HG02973 (cell line): Measurements from ENCODE around the gene HMMR.

Experiments
- ATAC-seq: cut with Tn5 transposase; IDR thresholded peaks from one replicate; pipeline ENCODE4 v1.9.1; 2021; ENCODE audit warnings: moderate library complexity; ENCODE audit not compliant: unreplicated experiment

Gene HMMR

GRCh38 chr5:163458778-163459385, 1.6 kb upstream of the HMMR start:
- no peak for ATAC-seq

DNA sequence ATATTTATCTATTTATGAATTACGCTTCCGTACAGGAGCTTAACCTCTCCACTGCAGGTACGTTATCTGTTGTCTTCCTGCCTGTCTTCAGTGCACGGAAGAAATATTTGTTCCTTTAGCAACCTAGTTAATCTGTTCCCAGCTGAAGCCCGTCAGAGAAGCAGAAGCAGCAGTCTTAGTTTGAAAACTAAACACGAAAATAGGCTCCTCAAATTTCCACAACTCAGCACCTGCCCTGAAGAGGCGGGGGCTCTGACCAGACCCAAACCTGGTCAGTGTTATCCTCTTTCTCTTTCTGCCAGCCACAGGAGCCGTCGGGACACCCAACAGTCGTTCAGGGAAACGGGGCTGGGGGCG, 992 bp upstream of the HMMR start:
- peak; percentile 27 for ATAC-seq

DNA sequence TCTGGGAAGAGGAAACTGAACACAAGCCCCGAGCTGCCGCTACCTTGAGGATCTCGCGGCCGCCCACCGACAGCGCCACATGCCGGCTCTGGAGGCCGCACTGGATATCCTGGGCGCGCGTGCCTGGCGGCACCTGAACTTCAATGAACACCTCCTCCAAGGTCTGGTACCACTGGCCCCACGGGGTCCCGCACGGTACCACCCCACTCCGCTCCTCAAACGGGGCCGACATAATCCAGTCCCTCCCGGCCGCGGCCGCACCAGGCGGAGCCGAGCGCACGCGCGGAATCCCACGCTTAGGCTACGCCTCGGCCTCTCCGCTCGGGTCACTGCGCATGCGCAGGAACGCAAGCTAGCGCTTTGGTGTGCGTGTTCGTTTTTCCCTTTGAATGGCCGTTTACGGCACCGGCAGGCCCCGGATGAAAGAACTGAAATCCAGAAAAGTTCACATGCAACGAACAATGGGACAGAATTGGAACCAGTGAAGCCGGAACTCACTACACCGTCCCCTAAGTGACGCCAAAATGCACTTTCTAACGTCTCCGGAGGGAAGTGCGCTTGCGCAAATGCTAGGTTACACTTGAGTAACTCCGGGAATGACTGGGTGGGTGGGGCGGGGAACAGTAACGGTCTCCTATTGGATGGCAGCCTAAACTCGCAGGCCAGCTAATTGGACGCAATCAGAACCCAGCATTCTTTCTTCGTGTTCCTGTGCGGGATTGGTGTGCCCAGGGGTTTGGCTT, 442 bp upstream of the HMMR start, which contains the start of gene NUDCD2:
Gene NUDCD2, minus strand, starts transcription at position 284 of the 743 bp plus-strand sequence. Its CDS starts 52 bp downstream, at position 232.
- ATAC-seq = peak; percentile 73

- ATAC-seq = no peak
Observed at GRCh38 chr5:163463063-163463435, 2.6 kb downstream of the HMMR start.

GRCh38 chr5:163467682-163468081, 7.2 kb downstream of the HMMR start:
- ATAC-seq = no peak

DNA sequence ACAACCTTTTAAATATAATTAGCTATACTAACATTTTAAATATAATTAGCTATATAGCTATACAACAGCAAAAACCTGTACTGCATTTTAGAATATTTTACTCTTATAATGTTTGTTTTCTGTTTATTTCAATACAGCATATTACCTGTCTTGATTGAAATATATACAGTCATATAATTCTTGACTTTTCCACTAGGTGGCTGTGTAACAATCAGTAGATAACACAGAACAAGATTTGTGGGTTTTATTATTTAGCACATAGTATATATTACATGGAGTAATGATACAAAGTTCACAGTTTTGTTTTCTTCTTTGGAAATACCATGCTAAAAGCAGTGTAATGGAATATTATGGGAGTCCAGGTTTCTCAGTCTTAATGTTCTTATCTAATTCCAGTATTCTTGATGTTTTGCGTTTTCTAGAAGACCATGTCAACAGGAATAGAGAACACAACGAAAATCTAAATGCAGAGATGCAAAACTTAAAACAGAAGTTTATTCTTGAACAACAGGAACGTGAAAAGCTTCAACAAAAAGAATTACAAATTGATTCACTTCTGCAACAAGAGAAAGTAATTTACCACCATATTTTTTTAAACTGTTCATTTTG, 13.3 kb downstream of the HMMR start:
- ATAC-seq = no peak

GRCh38 chr5:163475411-163475810, 15.0 kb downstream of the HMMR start:
- ATAC-seq = no peak

GRCh38 chr5:163478126-163478981, 17.9 kb downstream of the HMMR start:
- no peak for ATAC-seq

DNA sequence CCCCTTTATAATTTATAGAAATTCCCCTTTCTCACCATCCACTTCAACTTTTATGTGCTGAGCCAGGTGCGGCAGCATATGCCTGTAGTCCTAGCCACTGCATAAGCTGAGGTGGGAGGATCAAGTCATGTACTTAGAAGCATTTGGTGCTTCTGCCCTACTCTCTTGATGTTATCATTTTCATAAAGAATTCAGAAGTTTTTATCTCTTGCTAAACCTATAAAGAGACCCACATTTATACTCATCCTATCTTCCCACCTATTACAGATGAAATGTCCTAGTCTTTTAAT, 18.5 kb downstream of the HMMR start:
- no peak for ATAC-seq

DNA sequence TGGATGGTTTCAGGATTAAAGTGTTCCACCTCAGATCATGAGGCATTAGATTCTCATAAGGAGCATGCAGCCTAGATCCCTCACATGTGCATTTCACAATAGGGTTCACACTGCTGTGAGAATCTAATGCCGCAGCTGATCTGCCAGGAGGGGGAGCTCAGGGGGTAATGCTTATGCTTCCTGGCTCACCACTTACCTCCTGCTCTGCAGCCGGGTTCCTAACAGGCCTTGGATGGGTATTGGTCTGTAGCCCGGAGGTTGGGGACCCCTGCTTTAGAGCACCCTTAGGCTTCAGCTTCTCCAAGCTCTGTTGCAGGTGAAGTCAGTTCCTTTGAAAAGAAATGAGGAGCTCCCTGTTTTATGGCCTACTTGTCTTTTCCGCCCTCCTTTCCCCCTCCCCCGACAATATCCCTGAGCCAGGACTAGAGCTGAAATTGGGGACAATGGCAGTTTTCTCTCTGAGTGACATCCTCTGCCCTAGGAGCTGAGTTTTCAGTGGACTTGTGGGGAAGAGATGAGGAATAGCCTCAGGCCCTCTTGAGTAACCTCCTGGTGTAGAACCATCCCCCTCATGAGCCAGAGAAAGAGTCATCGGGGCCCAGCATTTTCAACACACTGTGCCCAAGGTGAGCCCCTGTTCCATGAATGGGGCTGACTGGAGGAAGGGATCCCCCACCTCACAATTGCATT, 28.8 kb downstream of the HMMR start:
- ATAC-seq = no peak

GRCh38 chr5:163489745-163490075, 29.3 kb downstream of the HMMR start:
- ATAC-seq = no peak

DNA sequence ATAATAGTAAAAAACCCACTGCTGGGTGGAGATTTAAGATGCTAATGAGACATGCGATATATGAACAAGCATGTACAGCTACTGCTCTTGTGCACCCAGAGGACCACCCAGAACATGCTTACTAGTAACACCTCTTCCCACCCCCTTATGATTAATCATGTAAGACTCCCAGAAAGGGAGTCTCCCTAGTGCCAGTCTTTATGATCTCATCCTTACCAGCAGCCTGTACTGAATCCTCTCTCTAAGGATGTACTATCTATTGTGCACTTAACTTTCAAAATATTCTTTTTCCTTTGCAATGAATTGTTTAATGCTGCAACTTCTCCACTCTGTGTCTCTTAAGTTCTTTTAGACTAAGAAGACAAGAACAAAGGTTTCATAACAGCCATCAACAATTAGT, 35.9 kb downstream of the HMMR start:
- no peak for ATAC-seq

DNA sequence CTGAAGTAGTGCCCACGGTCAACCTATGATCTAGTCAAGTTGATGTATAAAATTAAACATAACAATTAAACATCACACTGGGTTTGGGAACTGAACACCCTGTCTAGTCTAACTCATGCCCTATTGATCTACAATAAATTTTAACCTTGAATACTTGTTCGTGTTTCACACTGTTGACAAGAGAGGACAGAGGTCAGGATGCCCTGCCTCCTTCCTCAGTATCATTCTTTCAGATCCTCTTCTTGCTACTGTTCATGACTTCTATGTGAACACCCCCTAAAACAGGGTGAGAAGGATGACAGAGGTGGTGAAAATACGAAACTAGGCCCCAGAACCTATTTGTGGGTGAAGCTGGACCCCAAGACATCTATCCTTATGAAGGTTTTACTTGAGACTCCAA, 36.9 kb downstream of the HMMR start:
- no peak for ATAC-seq

DNA sequence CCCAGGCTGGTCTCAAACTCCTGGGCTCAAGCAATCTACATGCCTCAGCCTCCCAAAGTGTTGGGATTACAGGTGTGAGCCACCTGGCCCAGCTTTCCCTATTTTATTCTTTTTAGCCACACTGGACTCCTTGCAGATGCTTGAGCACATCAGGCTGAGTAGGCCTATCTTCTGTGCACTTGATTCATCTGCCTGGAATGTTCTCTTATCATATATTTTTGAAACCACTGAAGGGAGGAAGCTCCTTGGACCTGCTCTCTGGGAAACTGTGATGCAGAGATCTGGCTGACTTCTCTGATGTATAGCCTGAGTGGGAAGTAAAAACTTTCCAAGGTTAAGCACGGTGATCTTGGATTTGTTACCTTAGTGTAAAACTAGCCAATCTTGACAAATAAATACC, 38.5 kb downstream of the HMMR start:
- no peak for ATAC-seq

DNA sequence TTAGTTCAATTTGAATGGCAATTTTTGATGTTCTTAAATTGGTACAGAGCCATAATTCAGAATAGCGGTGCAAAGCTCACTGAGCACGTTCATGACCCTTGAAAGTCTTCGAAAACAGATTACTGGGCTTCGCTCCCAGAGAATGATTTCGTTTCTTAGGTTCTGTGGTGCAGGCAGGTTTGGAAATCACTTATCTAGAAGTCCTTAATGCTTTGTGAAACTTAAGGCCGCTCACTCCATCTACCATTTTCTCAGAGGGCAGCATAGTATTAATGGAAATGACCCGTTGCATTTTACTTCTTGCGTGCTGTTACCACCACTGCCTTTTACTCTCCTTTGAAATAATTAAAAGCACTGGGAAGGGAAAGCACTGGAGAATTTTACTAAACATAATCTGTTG, 42.1 kb downstream of the HMMR start:
- ATAC-seq = no peak

- no peak for ATAC-seq
Observed at GRCh38 chr5:163503106-163504078, 43.0 kb downstream of the HMMR start.

GRCh38 chr5:163504079-163504931, 43.9 kb downstream of the HMMR start:
- ATAC-seq = no peak

- no peak for ATAC-seq
Observed at GRCh38 chr5:163505049-163505367, 44.6 kb downstream of the HMMR start.

DNA sequence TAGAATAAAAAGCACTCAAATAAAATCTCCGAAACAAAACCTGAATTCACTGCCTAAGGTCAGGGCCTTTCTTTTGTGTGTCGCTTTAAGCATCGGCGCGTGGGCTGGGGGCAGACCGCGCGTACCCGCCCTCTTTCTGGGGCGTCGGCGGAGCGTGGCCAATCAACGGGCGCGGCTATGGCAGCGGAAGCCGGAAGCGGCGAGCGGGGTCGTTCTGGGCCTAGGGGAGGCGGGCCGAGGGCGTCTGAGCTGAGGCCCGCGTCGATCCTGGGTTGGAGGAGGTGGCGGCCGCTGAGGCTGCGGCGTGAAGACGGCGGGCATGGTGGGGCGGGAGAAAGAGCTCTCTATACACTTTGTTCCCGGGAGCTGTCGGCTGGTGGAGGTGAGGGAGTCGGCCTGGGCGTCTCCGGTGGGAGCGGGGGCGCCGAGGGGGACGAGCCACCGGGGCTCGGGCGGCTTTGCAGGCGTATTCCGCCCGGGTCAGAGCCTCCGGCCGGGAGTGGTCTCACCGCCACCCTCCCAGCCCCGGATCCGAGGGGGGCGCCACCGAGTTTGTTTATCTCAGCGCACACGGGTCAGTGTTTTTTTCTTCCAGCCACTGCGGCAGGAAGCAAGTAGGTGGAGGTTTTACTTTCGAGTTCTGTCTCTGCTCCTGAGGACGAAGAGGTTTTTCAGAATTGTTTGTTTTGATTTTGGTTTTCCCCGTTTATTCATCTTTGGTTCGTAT, 45.1 kb downstream of the HMMR start, which contains the start of gene MAT2B:
Gene MAT2B, plus strand, starts transcription at position 252 of the 727 bp plus-strand sequence. Its CDS starts 68 bp downstream, at position 320.
- peak; percentile 88 for ATAC-seq
